ENCODE results near the gene PRKAG2. TPM values are rescaled to one million over a fixed set of nuclear protein-coding genes. Genes with fewer than 3 reads are reported as not detected.
"Not testable (repeated sequence)": the region's sequence is repeated elsewhere in the genome, so short reads cannot be mapped to it uniquely, and the experiment has no call there.

PRKAG2 gene
- total and polyA plus RNA-seq, 2 donors = 37.9 to 71.6 TPM

- WGBS = 88% methylated on average over 13 of the region's 13 CpGs
- no peak for DNase-seq (ENCODE audit: extremely low spot score)
- H3K4me1 ChIP-seq (ENCODE audit: insufficient read depth) = no peaks in the 10 kb centered on the region
Measured at GRCh38 chr7:151831606-151832005, 45.3 kb downstream of the PRKAG2 start.

GRCh38 chr7:151830121-151830830, 46.6 kb downstream of the PRKAG2 start:
- 79% methylated on average over 26 of the region's 26 CpGs for WGBS

More at GRCh38 chr7:151831606-151832005, 45.3 kb downstream of the PRKAG2 start:
- Histone ChIP-seq H3K27ac (ENCODE audit: low read depth) (no peak overlapping the region), H3K4me3 (ENCODE audit: low read depth, low read length) (no peak overlapping the region), H3K36me3 (ENCODE audit: insufficient read depth) (no peaks in the 10 kb centered on the region)

GRCh38 chr7:151829707-151830106, 47.2 kb downstream of the PRKAG2 start:
- no peaks in the 10 kb centered on the region for H3K4me1 ChIP-seq (ENCODE audit: insufficient read depth)
- H3K4me3 ChIP-seq (ENCODE audit: low read depth, low read length) = no peak overlapping the region
- no peak for DNase-seq (ENCODE audit: extremely low spot score)
- WGBS = 91% methylated on average over 13 of the region's 13 CpGs
- H3K27ac ChIP-seq (ENCODE audit: low read depth) = no peak overlapping the region
- no peaks in the 10 kb centered on the region for H3K36me3 ChIP-seq (ENCODE audit: insufficient read depth)

More at GRCh38 chr7:151830121-151830830, 46.6 kb downstream of the PRKAG2 start:
- no peak overlapping the region for H3K4me3 ChIP-seq (ENCODE audit: low read depth, low read length)
- no peaks in the 10 kb centered on the region for H3K4me1 ChIP-seq (ENCODE audit: insufficient read depth)
- DNase-seq (ENCODE audit: extremely low spot score) = no peak
- no peak overlapping the region for H3K27ac ChIP-seq (ENCODE audit: low read depth)
- H3K36me3 ChIP-seq (ENCODE audit: insufficient read depth) = no peaks in the 10 kb centered on the region

GRCh38 chr7:151827620-151828019, 49.3 kb downstream of the PRKAG2 start:
- no peak overlapping the region for H3K27ac ChIP-seq (ENCODE audit: low read depth)
- DNase-seq (ENCODE audit: extremely low spot score) = no peak
- H3K4me1 ChIP-seq (ENCODE audit: insufficient read depth) = no peaks in the 10 kb centered on the region
- WGBS = 92% methylated on average over 8 of the region's 8 CpGs
- no peaks in the 10 kb centered on the region for H3K36me3 ChIP-seq (ENCODE audit: insufficient read depth)
- no peak overlapping the region for H3K4me3 ChIP-seq (ENCODE audit: low read depth, low read length)

GRCh38 chr7:151826316-151826715, 50.6 kb downstream of the PRKAG2 start:
- not testable (repeated sequence) for H3K4me1 ChIP-seq (ENCODE audit: insufficient read depth); H3K36me3 ChIP-seq (ENCODE audit: insufficient read depth); H3K27ac ChIP-seq (ENCODE audit: low read depth); H3K4me3 ChIP-seq (ENCODE audit: low read depth, low read length); DNase-seq (ENCODE audit: extremely low spot score)
- 84% methylated on average over 6 of the region's 6 CpGs for WGBS

GRCh38 chr7:151825721-151826120, 51.2 kb downstream of the PRKAG2 start:
- 71% methylated on average over 5 of the region's 5 CpGs for WGBS
- H3K36me3 ChIP-seq (ENCODE audit: insufficient read depth) = no peaks in the 10 kb centered on the region
- no peak for DNase-seq (ENCODE audit: extremely low spot score)
- no peak overlapping the region for H3K4me3 ChIP-seq (ENCODE audit: low read depth, low read length)
- no peaks in the 10 kb centered on the region for H3K4me1 ChIP-seq (ENCODE audit: insufficient read depth)
- no peak overlapping the region for H3K27ac ChIP-seq (ENCODE audit: low read depth)

GRCh38 chr7:151824373-151824933, 52.5 kb downstream of the PRKAG2 start:
- no peak overlapping the region for H3K4me3 ChIP-seq (ENCODE audit: low read depth, low read length)
- no peaks in the 10 kb centered on the region for H3K36me3 ChIP-seq (ENCODE audit: insufficient read depth)
- DNase-seq (ENCODE audit: extremely low spot score) = no peak
- no peaks in the 10 kb centered on the region for H3K4me1 ChIP-seq (ENCODE audit: insufficient read depth)
- WGBS = 32% methylated on average over 14 of the region's 14 CpGs
- no peak overlapping the region for H3K27ac ChIP-seq (ENCODE audit: low read depth)

- 52% methylated on average over 8 of the region's 8 CpGs for WGBS
- Histone ChIP-seq H3K4me3 (ENCODE audit: low read depth, low read length) (no peak overlapping the region), H3K36me3 (ENCODE audit: insufficient read depth) (no peaks in the 10 kb centered on the region), H3K27ac (ENCODE audit: low read depth) (no peak overlapping the region), H3K4me1 (ENCODE audit: insufficient read depth) (no peaks in the 10 kb centered on the region)
- no peak for DNase-seq (ENCODE audit: extremely low spot score)
Measured at GRCh38 chr7:151823566-151824372, 53.1 kb downstream of the PRKAG2 start.

GRCh38 chr7:151822541-151823181, 54.3 kb downstream of the PRKAG2 start:
- Histone ChIP-seq H3K36me3 (ENCODE audit: insufficient read depth) (no peaks in the 10 kb centered on the region), H3K4me3 (ENCODE audit: low read depth, low read length) (no peak overlapping the region), H3K27ac (ENCODE audit: low read depth) (no peak overlapping the region), H3K4me1 (ENCODE audit: insufficient read depth) (no peaks in the 10 kb centered on the region)
- no peak for DNase-seq (ENCODE audit: extremely low spot score)
- 79% methylated on average over 17 of the region's 17 CpGs for WGBS

GRCh38 chr7:151821806-151822540, 54.9 kb downstream of the PRKAG2 start:
- DNase-seq (ENCODE audit: extremely low spot score) = no peak
- no peaks in the 10 kb centered on the region for H3K36me3 ChIP-seq (ENCODE audit: insufficient read depth)
- 93% methylated on average over 20 of the region's 20 CpGs for WGBS
- no peak overlapping the region for H3K27ac ChIP-seq (ENCODE audit: low read depth)
- H3K4me1 ChIP-seq (ENCODE audit: insufficient read depth) = no peaks in the 10 kb centered on the region
- H3K4me3 ChIP-seq (ENCODE audit: low read depth, low read length) = no peak overlapping the region

- Histone ChIP-seq H3K27ac (ENCODE audit: low read depth) (no peak overlapping the region), H3K36me3 (ENCODE audit: insufficient read depth) (no peaks in the 10 kb centered on the region), H3K4me3 (ENCODE audit: low read depth, low read length) (no peak overlapping the region), H3K4me1 (ENCODE audit: insufficient read depth) (no peaks in the 10 kb centered on the region)
- WGBS = 92% methylated on average over 4 of the region's 4 CpGs
- DNase-seq (ENCODE audit: extremely low spot score) = no peak
Measured at GRCh38 chr7:151821226-151821625, 55.7 kb downstream of the PRKAG2 start.

GRCh38 chr7:151820491-151821105, 56.3 kb downstream of the PRKAG2 start:
- no peaks in the 10 kb centered on the region for H3K4me1 ChIP-seq (ENCODE audit: insufficient read depth)
- 92% methylated on average over 14 of the region's 19 CpGs for WGBS
- no peaks in the 10 kb centered on the region for H3K36me3 ChIP-seq (ENCODE audit: insufficient read depth)
- H3K4me3 ChIP-seq (ENCODE audit: low read depth, low read length) = no peak overlapping the region
- no peak overlapping the region for H3K27ac ChIP-seq (ENCODE audit: low read depth)
- DNase-seq (ENCODE audit: extremely low spot score) = no peak

GRCh38 chr7:151819866-151820265, 57.0 kb downstream of the PRKAG2 start:
- Histone ChIP-seq H3K4me3 (ENCODE audit: low read depth, low read length) (no peak overlapping the region), H3K4me1 (ENCODE audit: insufficient read depth) (no peaks in the 10 kb centered on the region), H3K27ac (ENCODE audit: low read depth) (no peak overlapping the region), H3K36me3 (ENCODE audit: insufficient read depth) (no peaks in the 10 kb centered on the region)
- 65% methylated on average over 8 of the region's 8 CpGs for WGBS
- no peak for DNase-seq (ENCODE audit: extremely low spot score)
